Measurements from ENCODE around the gene UPF3B.
A peak's percentile ranks its signal among the peaks of the same experiment; 100 is the strongest.
"Not testable (repeated sequence)": the region's sequence is repeated elsewhere in the genome, so short reads cannot be mapped to it uniquely, and the experiment has no call there.

Gene UPF3B

DNA sequence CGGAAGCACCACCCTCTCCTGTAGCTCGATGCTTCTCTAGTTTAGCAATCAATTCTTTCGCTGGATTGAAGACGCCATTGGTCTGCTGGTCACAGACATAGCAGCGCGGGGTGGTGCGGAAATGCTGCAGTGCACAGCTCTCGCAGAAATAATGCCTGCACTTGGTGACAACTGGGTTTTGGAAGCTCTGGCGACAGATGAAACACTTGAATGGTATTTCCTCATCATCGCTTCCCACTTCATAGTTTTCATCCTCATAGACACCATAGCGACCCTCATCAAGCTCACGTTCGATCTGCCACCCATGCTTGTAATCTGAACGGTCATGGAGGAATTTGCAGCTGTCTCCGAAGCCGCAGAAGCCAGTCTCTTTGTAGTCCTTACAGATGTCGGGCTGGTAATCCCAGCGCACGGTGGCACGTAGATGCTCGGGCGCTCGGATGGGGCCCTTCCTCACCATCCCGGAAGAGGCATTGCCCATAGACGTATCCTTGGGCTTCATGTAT lies 17.9 kb upstream of the UPF3B start:
- peak; percentile 50 for DNase-seq (ENCODE audit: low read depth)
- peak overlapping the region; percentile 74 for H3K4me3 ChIP-seq (ENCODE audit: low read depth, low read length)

DNA sequence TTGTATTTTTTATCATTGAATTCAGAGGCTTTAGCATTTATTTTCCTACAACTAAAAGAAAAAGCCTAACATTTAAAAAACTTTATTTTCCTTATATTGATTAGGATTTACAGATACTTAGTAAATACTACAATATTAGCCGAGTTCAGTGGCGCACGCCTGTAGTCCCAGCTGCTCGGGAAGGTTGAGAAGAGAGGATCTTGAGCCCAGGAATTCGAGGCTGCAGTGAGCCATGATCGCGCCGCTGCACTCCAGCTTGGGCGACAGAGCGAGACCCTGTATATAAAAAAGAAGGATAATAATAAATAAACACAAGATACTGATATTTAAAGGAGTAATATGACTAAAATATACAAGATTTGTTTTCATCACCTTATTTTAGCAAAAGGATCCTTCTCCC lies 681 bp upstream of the UPF3B start:
- TF ChIP-seq, protein P1, sequence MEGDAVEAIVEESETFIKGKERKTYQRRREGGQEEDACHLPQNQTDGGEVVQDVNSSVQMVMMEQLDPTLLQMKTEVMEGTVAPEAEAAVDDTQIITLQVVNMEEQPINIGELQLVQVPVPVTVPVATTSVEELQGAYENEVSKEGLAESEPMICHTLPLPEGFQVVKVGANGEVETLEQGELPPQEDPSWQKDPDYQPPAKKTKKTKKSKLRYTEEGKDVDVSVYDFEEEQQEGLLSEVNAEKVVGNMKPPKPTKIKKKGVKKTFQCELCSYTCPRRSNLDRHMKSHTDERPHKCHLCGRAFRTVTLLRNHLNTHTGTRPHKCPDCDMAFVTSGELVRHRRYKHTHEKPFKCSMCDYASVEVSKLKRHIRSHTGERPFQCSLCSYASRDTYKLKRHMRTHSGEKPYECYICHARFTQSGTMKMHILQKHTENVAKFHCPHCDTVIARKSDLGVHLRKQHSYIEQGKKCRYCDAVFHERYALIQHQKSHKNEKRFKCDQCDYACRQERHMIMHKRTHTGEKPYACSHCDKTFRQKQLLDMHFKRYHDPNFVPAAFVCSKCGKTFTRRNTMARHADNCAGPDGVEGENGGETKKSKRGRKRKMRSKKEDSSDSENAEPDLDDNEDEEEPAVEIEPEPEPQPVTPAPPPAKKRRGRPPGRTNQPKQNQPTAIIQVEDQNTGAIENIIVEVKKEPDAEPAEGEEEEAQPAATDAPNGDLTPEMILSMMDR (IDR thresholded peaks at IDR 0.05; ENCODE audit: insufficient read depth, low read depth, low read length, missing control alignments), result no peak
- peak overlapping the region; percentile 61 for H3K4me3 ChIP-seq (ENCODE audit: low read depth, low read length)
- DNase-seq (ENCODE audit: low read depth), result no peak

More for the DNA sequence above, 17.9 kb upstream of the UPF3B start:
- TF ChIP-seq, protein P1 (IDR thresholded peaks at IDR 0.05; ENCODE audit: insufficient read depth, low read depth, low read length, missing control alignments), result no peak

DNA sequence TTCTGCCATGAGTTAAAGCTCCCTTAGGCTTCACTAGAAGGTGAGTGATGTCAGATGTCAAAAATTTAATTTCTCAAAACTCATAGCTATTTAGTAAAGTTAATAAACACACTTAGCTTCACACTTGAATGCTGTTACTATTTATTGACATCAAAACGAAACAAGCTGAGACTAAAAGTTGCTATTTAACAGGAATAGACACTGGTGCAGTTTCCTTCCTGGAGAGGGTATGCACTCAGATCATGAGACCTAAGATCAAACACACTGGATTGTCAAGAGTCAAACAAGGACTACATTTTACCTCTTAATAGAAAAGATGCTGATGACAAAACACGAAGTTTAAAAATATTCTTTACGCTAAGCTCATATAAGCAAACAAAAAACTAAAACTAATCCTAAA lies 18.9 kb downstream of the UPF3B start:
- DNase-seq (ENCODE audit: low read depth), result no peak
- TF ChIP-seq, protein P1 (IDR thresholded peaks at IDR 0.05; ENCODE audit: insufficient read depth, low read depth, low read length, missing control alignments), result no peak
- no peak overlapping the region for H3K4me3 ChIP-seq (ENCODE audit: low read depth, low read length)

DNA sequence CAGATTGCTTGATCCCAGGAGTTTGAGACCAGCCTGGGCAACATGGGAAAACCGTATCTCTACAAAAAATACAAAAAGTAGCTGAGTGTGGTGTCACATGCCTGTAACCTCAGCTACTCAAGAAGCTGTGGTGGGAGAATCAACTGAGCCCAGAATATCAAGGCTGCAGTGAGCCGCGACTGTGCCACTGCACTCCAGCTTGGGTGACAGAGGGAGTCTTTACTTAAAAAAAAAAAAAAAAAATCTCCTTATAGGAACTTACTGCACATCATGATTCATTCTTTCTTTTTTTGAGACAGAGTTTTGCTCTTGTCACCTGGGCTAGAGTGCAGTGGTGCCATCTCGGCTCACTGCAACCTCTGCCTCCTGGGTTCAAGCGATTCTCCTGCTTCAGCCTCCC lies 24.3 kb downstream of the UPF3B start:
- TF ChIP-seq, protein P1 (IDR thresholded peaks at IDR 0.05; ENCODE audit: insufficient read depth, low read depth, low read length, missing control alignments), result no peak
- DNase-seq (ENCODE audit: low read depth), result no peak
- no peak overlapping the region for H3K4me3 ChIP-seq (ENCODE audit: low read depth, low read length)

DNA sequence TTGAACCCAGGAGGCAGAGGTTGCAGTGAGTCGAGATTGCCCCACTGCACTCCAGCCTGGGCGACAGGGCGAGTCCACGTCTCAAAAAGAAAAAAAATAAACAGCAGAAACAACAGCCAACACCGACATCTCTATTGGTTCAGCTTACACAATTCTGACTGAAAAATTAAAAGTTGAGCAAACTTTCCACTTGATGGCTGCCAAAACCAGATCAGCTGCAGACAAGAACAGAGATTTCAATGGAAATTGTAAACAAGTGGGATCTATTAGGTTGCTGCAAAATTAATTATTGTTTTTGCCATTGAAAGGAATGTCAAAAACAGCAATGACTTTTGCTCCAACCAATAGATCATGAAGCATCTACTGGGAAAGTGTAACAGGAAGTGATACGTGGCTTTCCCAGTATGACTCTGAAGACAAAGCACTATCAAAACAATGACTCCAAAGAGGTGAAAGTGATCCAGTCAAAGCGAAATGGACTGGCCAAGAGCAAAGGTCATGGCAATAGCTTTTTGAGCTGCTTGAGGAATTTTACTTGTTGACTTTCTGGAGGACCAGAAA lies 26.3 kb downstream of the UPF3B start:
- DNase-seq (ENCODE audit: low read depth), result peak; percentile 32
- no peak overlapping the region for H3K4me3 ChIP-seq (ENCODE audit: low read depth, low read length)
- TF ChIP-seq, protein P1 (IDR thresholded peaks at IDR 0.05; ENCODE audit: insufficient read depth, low read depth, low read length, missing control alignments), result no peak

DNA sequence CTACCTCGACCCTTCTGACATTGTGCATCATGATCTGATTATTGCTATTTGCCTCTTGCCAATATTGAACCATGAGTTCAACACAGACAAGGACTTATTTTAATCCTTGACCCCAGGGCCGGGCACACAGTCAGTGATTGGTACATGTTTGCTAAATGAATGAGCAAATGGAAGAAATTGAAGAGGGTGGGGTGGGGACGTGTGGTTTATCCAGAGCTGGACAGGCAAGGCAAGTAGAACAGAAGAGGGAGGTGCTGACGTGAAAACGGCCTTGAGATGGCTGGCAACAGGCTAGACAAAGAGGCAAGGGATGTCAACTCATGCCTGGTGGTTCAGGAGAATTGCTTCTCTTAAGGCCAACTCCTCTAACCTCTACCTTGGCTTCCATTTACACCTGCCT lies 28.5 kb downstream of the UPF3B start:
- not testable (repeated sequence) for H3K4me3 ChIP-seq (ENCODE audit: low read depth, low read length); DNase-seq (ENCODE audit: low read depth)

DNA sequence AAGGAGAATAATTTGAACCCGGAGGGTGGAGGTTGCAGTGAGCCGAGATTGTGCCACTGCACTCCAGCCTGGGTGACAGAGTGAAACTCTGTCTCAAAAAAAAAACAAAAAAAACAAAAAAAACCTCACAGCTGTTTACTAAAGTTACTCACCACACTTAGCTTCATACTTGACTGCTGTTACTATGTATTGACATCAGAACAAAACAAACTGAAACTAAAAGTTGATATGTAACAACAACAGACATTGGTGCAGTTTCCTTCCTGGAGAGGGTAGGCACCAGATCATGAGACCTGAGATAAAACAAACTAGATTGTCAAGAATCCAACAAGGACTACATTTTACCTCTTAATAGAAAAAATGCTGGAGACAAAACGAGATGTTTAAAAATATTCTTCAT lies 31.1 kb downstream of the UPF3B start:
- DNase-seq (ENCODE audit: low read depth), result peak; percentile 63
- H3K4me3 ChIP-seq (ENCODE audit: low read depth, low read length), result not testable (repeated sequence)

DNA sequence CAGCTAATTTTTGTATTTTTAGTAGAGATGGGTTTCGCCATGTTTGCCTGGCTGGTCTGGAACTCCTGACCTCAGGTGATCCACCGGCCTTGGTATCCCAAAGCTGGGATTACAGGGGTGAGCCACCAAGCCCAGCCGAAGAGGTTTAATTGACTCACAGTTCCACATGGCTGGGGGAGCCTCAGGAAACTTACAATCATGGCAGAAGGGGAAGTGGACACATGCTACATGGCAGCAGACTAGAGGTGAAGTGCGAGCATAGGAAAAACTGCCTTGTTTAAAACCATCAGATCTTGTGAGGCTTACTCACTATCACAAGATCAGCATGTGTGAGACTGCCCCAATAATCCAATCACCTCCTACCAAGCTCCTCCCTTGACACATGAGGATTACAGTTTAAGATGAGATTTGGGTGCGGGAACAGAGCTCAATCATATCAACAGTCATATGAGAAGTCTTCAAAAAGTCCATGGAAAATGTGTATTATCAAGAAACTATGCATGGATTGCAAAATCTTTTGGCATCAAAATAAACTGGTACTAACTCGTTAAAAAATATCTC lies 35.6 kb downstream of the UPF3B start:
- no peak overlapping the region for H3K4me3 ChIP-seq (ENCODE audit: low read depth, low read length)
- TF ChIP-seq, protein P1 (IDR thresholded peaks at IDR 0.05; ENCODE audit: insufficient read depth, low read depth, low read length, missing control alignments), result no peak
- no peak for DNase-seq (ENCODE audit: low read depth)

All from GM12865 (cell line).